Astrocyte of the spinal cord (primary cell): ENCODE data around the gene GALNT1.

Source experiments
- DNase-seq: peaks from one replicate; pipeline ENCODE4 v3.0.0; 2011; ENCODE audit warnings: low read depth, low spot score
- H3K4me3 ChIP-seq: 2 replicates; pipeline ENCODE4 v1.5.1; 2011; ENCODE audit warnings: low read depth, mild to moderate bottlenecking, low read length, moderate library complexity
- CTCF ChIP-seq: IDR thresholded peaks from 2 replicates; pipeline ENCODE4 v1.5.1; 2012; ENCODE audit warnings: low read depth, mild to moderate bottlenecking, low read length, inconsistent platforms
- in situ Hi-C: cut with HindIII; loops from 2 replicates; pipeline ENCODE4 v1.10.0; 2017; ENCODE audit warnings: low sequenced_read_pairs

GALNT1 gene

GRCh38 chr18:35754464-35754863 lies 172.9 kb downstream of the GALNT1 start:
- no peak for TF ChIP-seq CTCF
- H3K4me3 ChIP-seq = no peak overlapping the region
- DNase-seq = no peak
- in situ Hi-C loops = no loop called here

DNA sequence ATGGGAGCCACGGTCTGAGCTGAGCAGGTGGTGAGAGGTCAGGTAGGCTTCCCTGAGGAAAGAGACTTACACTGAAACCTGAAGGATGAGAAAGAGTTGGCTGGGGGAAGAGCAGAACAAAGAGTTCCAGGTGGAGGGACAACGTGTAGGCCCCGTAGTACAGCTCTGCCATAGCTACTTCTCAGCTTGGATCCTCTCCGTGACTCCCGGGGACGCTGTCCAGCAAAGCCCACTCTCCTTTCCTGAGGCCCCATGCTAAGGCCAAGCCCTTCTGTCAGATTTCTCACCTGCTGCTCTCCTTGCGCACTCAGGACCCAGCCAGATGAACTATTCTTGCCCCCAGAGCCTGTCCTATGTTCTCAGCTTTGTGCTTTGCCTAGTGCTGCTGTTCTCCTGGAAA lies 173.8 kb downstream of the GALNT1 start:
- no peak for TF ChIP-seq CTCF
- no peak overlapping the region for H3K4me3 ChIP-seq
- DNase-seq = no peak
- in situ Hi-C loops = no loop called here

GRCh38 chr18:35756506-35757117 lies 175.1 kb downstream of the GALNT1 start:
- DNase-seq = peak; percentile 66

More at GRCh38 chr18:35756506-35757117, 175.1 kb downstream of the GALNT1 start:
- H3K4me3 ChIP-seq = no peak overlapping the region
- in situ Hi-C loops = no loop called here
- TF ChIP-seq CTCF = peak; percentile 69
